CD14-positive monocyte (primary cell): ENCODE data around the gene RAB20. TPM values are rescaled to one million over a fixed set of nuclear protein-coding genes. Genes with fewer than 3 reads are reported as not detected.

Experiments used
- DNase-seq, 3 donors: peaks; one replicate each; pipeline ENCODE4 v3.0.0-alpha.2; 2011 to 2022
- H2AFZ ChIP-seq: 2 replicates; pipeline ENCODE4 v1.6.0; 2012; ENCODE audit warnings: mild to moderate bottlenecking, low read depth, low read length, inconsistent platforms; ENCODE audit not compliant: insufficient read depth, poor library complexity, severe bottlenecking
- H3K27ac ChIP-seq, 2 donors: 1 replicate in 1 of 2; 2 replicates in 1 of 2; pipeline ENCODE4 v1.5.1; 2012 to 2013; ENCODE audit warnings: low read length in 2 of 2, control low read depth in 1 of 2, inconsistent platforms in 1 of 2, low read depth in 1 of 2, mild to moderate bottlenecking in 1 of 2
- H3K27me3 ChIP-seq, 2 donors: one replicate each; pipeline versions ENCODE4 v1.6.0 to v1.6.1; 2011 to 2013; ENCODE audit warnings: low read length in 2 of 2; ENCODE audit not compliant: control insufficient read depth in 2 of 2, insufficient read depth in 2 of 2
- H3K36me3 ChIP-seq, 2 donors: replicated peaks in 1 of 2; 1 replicate in 1 of 2; 2 replicates in 1 of 2; pipeline versions ENCODE4 v1.5.1 to v1.6.1; 2012 to 2013; ENCODE audit warnings: low read length in 2 of 2, control low read depth in 1 of 2, inconsistent platforms in 1 of 2, mild to moderate bottlenecking in 1 of 2; ENCODE audit not compliant: insufficient read depth in 2 of 2, control insufficient read depth in 1 of 2
- H3K4me1 ChIP-seq, 2 donors: 1 replicate in 1 of 2; 2 replicates in 1 of 2; pipeline versions ENCODE4 v1.5.1 to v1.6.1; 2012 to 2013; ENCODE audit warnings: low read length in 2 of 2, control low read depth in 1 of 2, inconsistent platforms in 1 of 2, mild to moderate bottlenecking in 1 of 2, moderate library complexity in 1 of 2; ENCODE audit not compliant: insufficient read depth in 2 of 2, control insufficient read depth in 1 of 2
- H3K4me2 ChIP-seq: replicated peaks from 2 replicates; pipeline ENCODE3; 2012; ENCODE audit warnings: low read length, moderate library complexity, mild to moderate bottlenecking; ENCODE audit not compliant: poor library complexity, severe bottlenecking; ENCODE audit errors: extremely low read depth
- H3K4me3 ChIP-seq, 3 experiments: fragments of 200-600 bp in 1 of 3; sonication (generic) in 1 of 3; replicated peaks in 1 of 3; 1 replicate in 2 of 3; 2 replicates in 1 of 3; pipeline ENCODE4 v1.5.1; 2011 to 2013; ENCODE audit warnings: low read length in 3 of 3, mild to moderate bottlenecking in 3 of 3, control low read depth in 2 of 3, low read depth in 2 of 3, inconsistent platforms in 1 of 3, moderate library complexity in 1 of 3
- H3K79me2 ChIP-seq: 2 replicates; pipeline ENCODE4 v1.6.0; 2012; ENCODE audit warnings: mild to moderate bottlenecking, control low read depth, inconsistent platforms, low read length, moderate library complexity; ENCODE audit not compliant: insufficient read depth
- H3K9ac ChIP-seq: 2 replicates; pipeline ENCODE4 v1.6.0; 2017; ENCODE audit warnings: low read length, mild to moderate bottlenecking; ENCODE audit not compliant: insufficient read depth, poor library complexity, severe bottlenecking
- H3K9me3 ChIP-seq, 2 donors: replicated peaks in 1 of 2; 1 replicate in 1 of 2; 2 replicates in 1 of 2; pipeline versions ENCODE4 v1.5.1 to v1.6.1; 2012 to 2013; ENCODE audit warnings: low read length in 2 of 2, control low read depth in 1 of 2; ENCODE audit not compliant: control insufficient read depth in 1 of 2, insufficient read depth in 1 of 2
- H4K20me1 ChIP-seq: 2 replicates; pipeline ENCODE4 v1.6.0; 2012; ENCODE audit warnings: mild to moderate bottlenecking, low read length, control low read depth, moderate library complexity; ENCODE audit not compliant: insufficient read depth
- H3K27ac Mint-ChIP-seq, 7 donors: one replicate each; pipeline ENCODE4 v1.8.0; 2020; ENCODE audit warnings: mild to moderate bottlenecking in 7 of 7, mixed read lengths in 7 of 7, moderate library complexity in 6 of 7, inconsistent platforms in 2 of 7
- H3K27me3 Mint-ChIP-seq, 3 donors: one replicate each; pipeline ENCODE4 v1.8.0; 2021 to 2022; ENCODE audit warnings: low read depth in 3 of 3, mild to moderate bottlenecking in 3 of 3, mixed read lengths in 3 of 3, moderate library complexity in 3 of 3, inconsistent platforms in 1 of 3
- H3K36me3 Mint-ChIP-seq, 2 donors: one replicate each; pipeline ENCODE4 v1.8.0; 2020; ENCODE audit warnings: mixed read lengths in 2 of 2, inconsistent platforms in 1 of 2, mild to moderate bottlenecking in 1 of 2
- H3K4me1 Mint-ChIP-seq: one replicate; pipeline ENCODE4 v1.8.0; 2020; ENCODE audit warnings: mild to moderate bottlenecking, mixed read lengths
- H3K4me3 Mint-ChIP-seq, 2 donors: one replicate each; pipeline ENCODE4 v1.8.0; 2020; ENCODE audit warnings: mild to moderate bottlenecking in 2 of 2, mixed read lengths in 2 of 2, moderate library complexity in 1 of 2
- H3K9me3 Mint-ChIP-seq, 7 donors: one replicate each; pipeline ENCODE4 v1.8.0; 2020 to 2022; ENCODE audit warnings: mixed read lengths in 7 of 7, mild to moderate bottlenecking in 6 of 7, moderate library complexity in 6 of 7, inconsistent platforms in 2 of 7
- WGBS: methylation state at CpG from one replicate; pipeline ENCODE4 v1.1.5; 2013; ENCODE audit warnings: missing lambda C conversion rate; ENCODE audit not compliant: insufficient coverage; 5-methylcytosine and 5-hydroxymethylcytosine counted together
- intact Hi-C, 2 donors: fragments of 100-400 bp; cut with micrococcal nuclease; formaldehyde crosslinking; loops; one replicate each; pipeline versions ENCODE4 v1.15.0 to v1.15.1; 2023
- polyA plus RNA-seq, 3 donors: library from polyadenylated mRNA; depleted of rRNA in 1 of 3; unstranded in 2 of 3; stranded (reverse) in 1 of 3; fragments of 300-500 nt in 2 of 3; fragments of >200 nt in 1 of 3; fragmentation: Illumina TruSeq in 2 of 3; gene quantifications; 1 replicate in 2 of 3; 2 replicates in 1 of 3; pipeline ENCODE4 v1.2.3, GENCODE V29; 2012 to 2021
- TF ChIP-seq, protein P1 (sequence below): fragments of 200-600 bp; IDR thresholded peaks from one replicate; pipeline ENCODE4 v1.8.0; 2022; ENCODE audit warnings: antibody characterized with exemption, mild to moderate bottlenecking

Gene RAB20
- polyA plus RNA-seq, 3 donors, result 37.8 to 77.5 (median 43.1) TPM

DNA sequence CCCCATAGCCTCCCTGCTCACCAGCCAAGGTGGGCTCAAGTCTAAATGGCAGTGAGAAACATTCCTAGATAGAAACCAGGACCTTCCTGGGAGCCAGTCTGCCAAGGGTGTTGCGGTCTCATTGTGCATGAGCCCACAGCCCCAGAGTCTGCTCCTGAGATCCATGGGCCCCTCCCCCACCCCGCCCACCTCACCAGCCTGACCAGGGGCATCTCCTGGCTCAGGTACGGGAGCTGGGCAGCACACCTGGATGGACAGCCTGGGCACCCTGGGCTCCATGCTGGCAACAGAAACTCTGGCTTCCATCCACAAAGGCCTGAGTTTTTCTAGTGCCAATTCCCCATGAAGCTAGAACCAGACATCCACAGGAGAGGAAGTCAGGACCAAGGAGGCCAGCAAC, 65.6 kb downstream of the RAB20 start:
- H3K9ac ChIP-seq, result no peak overlapping the region

DNA sequence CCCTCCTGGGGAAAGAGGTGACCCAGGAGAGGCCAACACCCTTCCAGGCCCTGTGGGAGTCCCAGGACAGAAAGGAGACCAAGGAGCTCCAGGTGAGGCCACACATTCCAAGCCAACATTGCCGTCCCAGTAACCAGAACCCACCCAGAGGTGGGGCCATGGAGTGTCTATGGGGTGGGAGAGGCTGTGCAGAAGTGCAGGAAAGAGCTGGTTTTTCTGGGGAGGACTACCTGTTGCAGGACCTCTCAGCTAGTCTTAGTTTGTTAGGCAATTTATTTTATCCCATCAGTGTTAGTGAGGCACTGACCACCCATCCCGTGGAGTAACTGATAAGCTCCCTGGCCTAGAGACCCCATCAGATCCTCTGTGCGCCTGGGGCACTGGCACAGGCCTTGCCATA, 66.1 kb downstream of the RAB20 start:
- Histone ChIP-seq H3K4me3 (no peak overlapping the region), H3K9me3 (peaks cover 6 to 18% of the 10 kb centered on the region in 2 donors), H3K36me3 (no peaks in the 10 kb centered on the region), H2AFZ (no peak overlapping the region), H3K79me2 (no peaks in the 10 kb centered on the region), H3K9ac (no peak overlapping the region), H3K27me3 (no peaks in the 10 kb centered on the region), H3K27ac (no peak overlapping the region), H3K4me2 (no peak overlapping the region), H4K20me1 (no peaks in the 10 kb centered on the region), H3K4me1 (no peaks in the 10 kb centered on the region)
- DNase-seq, result no peak
- H3K27ac Mint-ChIP-seq, result no peak overlapping the region
- no peak overlapping the region for H3K4me3 Mint-ChIP-seq
- WGBS, result 92% methylated on average over 2 of the region's 3 CpGs
- no peaks in the 10 kb centered on the region for H3K4me1 Mint-ChIP-seq
- H3K9me3 Mint-ChIP-seq, result peaks cover 7 to 19% (median 17%) of the 10 kb centered on the region in 7 donors
- intact Hi-C loops, result no loop called here
- TF ChIP-seq, protein P1, sequence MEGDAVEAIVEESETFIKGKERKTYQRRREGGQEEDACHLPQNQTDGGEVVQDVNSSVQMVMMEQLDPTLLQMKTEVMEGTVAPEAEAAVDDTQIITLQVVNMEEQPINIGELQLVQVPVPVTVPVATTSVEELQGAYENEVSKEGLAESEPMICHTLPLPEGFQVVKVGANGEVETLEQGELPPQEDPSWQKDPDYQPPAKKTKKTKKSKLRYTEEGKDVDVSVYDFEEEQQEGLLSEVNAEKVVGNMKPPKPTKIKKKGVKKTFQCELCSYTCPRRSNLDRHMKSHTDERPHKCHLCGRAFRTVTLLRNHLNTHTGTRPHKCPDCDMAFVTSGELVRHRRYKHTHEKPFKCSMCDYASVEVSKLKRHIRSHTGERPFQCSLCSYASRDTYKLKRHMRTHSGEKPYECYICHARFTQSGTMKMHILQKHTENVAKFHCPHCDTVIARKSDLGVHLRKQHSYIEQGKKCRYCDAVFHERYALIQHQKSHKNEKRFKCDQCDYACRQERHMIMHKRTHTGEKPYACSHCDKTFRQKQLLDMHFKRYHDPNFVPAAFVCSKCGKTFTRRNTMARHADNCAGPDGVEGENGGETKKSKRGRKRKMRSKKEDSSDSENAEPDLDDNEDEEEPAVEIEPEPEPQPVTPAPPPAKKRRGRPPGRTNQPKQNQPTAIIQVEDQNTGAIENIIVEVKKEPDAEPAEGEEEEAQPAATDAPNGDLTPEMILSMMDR, result no peak
- H3K36me3 Mint-ChIP-seq, result no peaks in the 10 kb centered on the region
- peaks cover 0 to 3% (median 0%) of the 10 kb centered on the region in 3 donors for H3K27me3 Mint-ChIP-seq

More for the DNA sequence above, 65.6 kb downstream of the RAB20 start:
- Histone ChIP-seq H3K36me3 (no peaks in the 10 kb centered on the region), H3K9me3 (peaks cover 11 to 23% of the 10 kb centered on the region in 2 donors), H4K20me1 (no peaks in the 10 kb centered on the region), H3K4me1 (no peaks in the 10 kb centered on the region), H3K79me2 (no peaks in the 10 kb centered on the region), H3K27me3 (no peaks in the 10 kb centered on the region), H3K4me2 (no peak overlapping the region), H3K4me3 (no peak overlapping the region), H3K27ac (no peak overlapping the region), H2AFZ (no peak overlapping the region)
- Mint-ChIP-seq H3K9me3 (peaks cover 10 to 24% (median 22%) of the 10 kb centered on the region in 7 donors), H3K4me3 (no peak overlapping the region), H3K27me3 (peaks cover 0 to 3% (median 0%) of the 10 kb centered on the region in 3 donors), H3K4me1 (no peaks in the 10 kb centered on the region), H3K27ac (no peak overlapping the region), H3K36me3 (no peaks in the 10 kb centered on the region)
- intact Hi-C loops, result no loop called here
- TF ChIP-seq, protein P1, result no peak
- 96% methylated on average over 3 of the region's 3 CpGs for WGBS
- no peak for DNase-seq
